Mesothelial cell of epicardium (in vitro differentiated cells): ENCODE measurements around the gene SPTLC2. TPM values are rescaled to one million over a fixed set of nuclear protein-coding genes. Genes with fewer than 3 reads are reported as not detected.

Experiments used
- DNase-seq, 2 experiments: peaks; one replicate each; pipeline ENCODE4 v3.0.0; 2021; ENCODE audit warnings: low spot score in 2 of 2; ENCODE audit not compliant: unreplicated experiment in 2 of 2
- H3K27ac Mint-ChIP-seq: 2 replicates; pipeline ENCODE4 v1.8.0; 2021; ENCODE audit warnings: mixed read lengths
- H3K27me3 Mint-ChIP-seq: 2 replicates; pipeline ENCODE4 v1.8.0; 2021; ENCODE audit warnings: low read depth, mixed read lengths
- H3K36me3 Mint-ChIP-seq: 2 replicates; pipeline ENCODE4 v1.8.0; 2021; ENCODE audit warnings: mixed read lengths
- H3K4me1 Mint-ChIP-seq: 2 replicates; pipeline ENCODE4 v1.8.0; 2021; ENCODE audit warnings: mixed read lengths
- H3K4me3 Mint-ChIP-seq: 2 replicates; pipeline ENCODE4 v1.8.0; 2021; ENCODE audit warnings: mild to moderate bottlenecking, moderate library complexity, mixed read lengths
- H3K9me3 Mint-ChIP-seq: 2 replicates; pipeline ENCODE4 v1.8.0; 2021; ENCODE audit warnings: mixed read lengths
- total RNA-seq: library from RNA; stranded (reverse); gene quantifications from 3 replicates; pipeline ENCODE4 v1.2.1, GENCODE V29; 2021
- TF ChIP-seq, protein P1 (sequence below): fragments of 200-600 bp; sonication (generic); IDR thresholded peaks from one replicate; pipeline ENCODE4 v1.5.0; 2021; ENCODE audit warnings: antibody characterized with exemption; ENCODE audit not compliant: unreplicated experiment

The SPTLC2 gene
- total RNA-seq, 1 donor from 2014 or later: 36.6 TPM

DNA sequence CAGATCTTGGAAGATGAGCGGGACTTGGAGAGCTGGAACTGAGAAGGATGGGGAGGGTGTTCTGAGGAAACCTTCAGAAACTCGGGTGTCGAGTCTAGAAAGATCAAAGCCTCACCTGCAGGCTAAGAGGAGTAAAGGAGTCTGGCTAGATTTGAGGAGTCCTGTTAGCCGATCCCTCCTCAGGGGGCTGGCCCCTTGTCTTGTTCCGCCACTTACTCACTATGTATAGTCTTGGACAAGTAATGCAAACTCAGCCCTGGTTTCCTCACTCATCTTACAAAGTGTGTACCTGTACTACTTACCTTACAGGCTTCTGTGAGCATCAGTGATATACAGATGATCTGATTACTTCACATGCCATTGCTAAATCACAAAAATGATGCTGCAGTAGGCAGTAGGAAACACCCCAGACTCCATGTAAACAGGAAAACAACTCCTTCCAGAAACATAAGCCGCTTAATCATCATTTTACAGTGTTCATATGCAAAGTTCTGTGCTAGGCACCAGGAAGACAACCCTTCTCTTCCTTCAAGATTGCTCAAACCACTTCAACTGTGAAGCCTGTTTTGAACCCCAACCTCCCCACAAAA, 2.0 kb upstream of the SPTLC2 start:
- Mint-ChIP-seq H3K4me3 (no peak overlapping the region), H3K9me3 (no peaks in the 10 kb centered on the region), H3K4me1 (peaks cover 21% of the 10 kb centered on the region), H3K36me3 (no peaks in the 10 kb centered on the region), H3K27me3 (peaks cover 11% of the 10 kb centered on the region), H3K27ac (no peak overlapping the region)
- TF ChIP-seq, protein P1, sequence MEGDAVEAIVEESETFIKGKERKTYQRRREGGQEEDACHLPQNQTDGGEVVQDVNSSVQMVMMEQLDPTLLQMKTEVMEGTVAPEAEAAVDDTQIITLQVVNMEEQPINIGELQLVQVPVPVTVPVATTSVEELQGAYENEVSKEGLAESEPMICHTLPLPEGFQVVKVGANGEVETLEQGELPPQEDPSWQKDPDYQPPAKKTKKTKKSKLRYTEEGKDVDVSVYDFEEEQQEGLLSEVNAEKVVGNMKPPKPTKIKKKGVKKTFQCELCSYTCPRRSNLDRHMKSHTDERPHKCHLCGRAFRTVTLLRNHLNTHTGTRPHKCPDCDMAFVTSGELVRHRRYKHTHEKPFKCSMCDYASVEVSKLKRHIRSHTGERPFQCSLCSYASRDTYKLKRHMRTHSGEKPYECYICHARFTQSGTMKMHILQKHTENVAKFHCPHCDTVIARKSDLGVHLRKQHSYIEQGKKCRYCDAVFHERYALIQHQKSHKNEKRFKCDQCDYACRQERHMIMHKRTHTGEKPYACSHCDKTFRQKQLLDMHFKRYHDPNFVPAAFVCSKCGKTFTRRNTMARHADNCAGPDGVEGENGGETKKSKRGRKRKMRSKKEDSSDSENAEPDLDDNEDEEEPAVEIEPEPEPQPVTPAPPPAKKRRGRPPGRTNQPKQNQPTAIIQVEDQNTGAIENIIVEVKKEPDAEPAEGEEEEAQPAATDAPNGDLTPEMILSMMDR: no peak
- no peak for DNase-seq

DNA sequence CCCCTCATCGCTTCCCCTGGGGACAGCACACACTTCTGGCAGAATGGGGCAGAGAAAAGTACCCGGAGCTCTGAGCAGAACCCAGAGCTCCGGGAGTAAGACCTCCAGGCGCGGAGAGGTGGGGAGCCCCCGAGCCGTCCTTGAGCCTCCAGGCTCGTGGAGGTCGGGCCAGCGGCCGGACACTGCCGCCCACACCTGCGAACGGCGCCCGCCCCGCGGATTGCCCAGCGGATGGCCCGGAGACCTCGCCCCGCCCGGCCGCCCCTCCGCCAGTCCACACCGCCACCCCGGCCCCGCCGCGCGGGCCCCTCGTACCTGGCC, 344 bp downstream of the SPTLC2 start:
- Mint-ChIP-seq H3K4me1 (peaks cover 37% of the 10 kb centered on the region), H3K4me3 (peak overlapping the region; percentile 93), H3K9me3 (no peaks in the 10 kb centered on the region), H3K27me3 (peaks cover 7% of the 10 kb centered on the region), H3K27ac (peak overlapping the region; percentile 81), H3K36me3 (no peaks in the 10 kb centered on the region)
- TF ChIP-seq, protein P1: no peak
- no peak for DNase-seq

DNA sequence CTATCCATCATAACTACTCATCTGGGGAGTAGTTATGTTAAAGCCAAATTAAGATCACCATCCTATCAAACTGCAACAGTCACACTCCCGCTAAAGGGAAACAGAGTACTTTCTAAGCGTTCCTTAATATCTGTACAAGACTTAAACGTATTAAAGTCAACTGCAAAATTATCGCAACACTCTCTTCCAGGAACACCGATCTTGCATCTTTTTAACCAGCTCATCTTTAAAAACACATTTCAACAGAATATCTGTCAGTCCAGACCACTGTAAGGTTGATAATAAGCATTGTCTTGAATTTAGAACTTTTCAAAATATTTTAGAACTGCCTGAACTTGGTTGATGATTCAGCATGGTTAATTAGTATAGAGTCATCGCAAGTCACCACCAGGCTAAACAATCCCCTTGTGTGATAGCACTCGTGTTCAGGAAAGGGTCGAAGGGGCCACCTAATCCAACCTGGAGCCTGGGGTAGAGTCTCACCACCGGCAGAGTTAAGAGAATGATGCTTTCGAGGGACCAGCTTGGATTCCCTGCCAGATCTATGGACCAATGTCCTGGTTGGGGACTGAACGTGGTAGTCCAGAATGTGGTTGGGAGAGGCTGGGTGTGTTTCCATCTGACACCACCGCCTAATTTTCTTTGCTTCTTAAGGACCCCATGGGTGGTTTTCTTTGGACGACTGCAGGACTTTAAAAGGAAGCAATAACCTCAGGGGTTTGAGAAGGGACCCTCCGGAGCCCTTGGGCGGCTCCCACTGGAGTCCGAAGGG, 890 bp downstream of the SPTLC2 start:
- peaks cover 37% of the 10 kb centered on the region for H3K4me1 Mint-ChIP-seq
- no peaks in the 10 kb centered on the region for H3K36me3 Mint-ChIP-seq
- peak overlapping the region; percentile 81 for H3K27ac Mint-ChIP-seq
- peaks cover 6% of the 10 kb centered on the region for H3K27me3 Mint-ChIP-seq
- H3K9me3 Mint-ChIP-seq: no peaks in the 10 kb centered on the region
- TF ChIP-seq, protein P1: no peak
- no peak for DNase-seq
- H3K4me3 Mint-ChIP-seq: peak overlapping the region; percentile 89

DNA sequence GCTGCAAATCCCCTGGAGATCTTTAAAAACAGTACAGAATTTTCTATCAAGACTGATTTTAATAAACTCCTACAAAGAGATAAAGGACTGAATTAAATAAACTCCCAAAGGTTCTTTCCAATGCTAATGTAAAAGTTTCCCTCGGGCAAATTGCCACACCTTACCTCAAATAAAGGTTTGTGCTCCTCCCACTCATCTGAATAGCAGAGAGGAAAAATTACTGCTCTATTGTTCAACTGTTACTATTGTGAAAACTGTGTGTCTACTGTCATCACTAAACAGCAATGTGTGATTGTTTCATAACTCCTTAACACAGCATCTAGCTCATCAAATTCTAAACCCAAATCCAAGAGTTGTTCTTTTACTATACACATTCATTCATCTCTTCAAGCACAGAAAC, 3.2 kb downstream of the SPTLC2 start:
- TF ChIP-seq, protein P1: no peak
- Mint-ChIP-seq H3K27ac (no peak overlapping the region), H3K4me1 (peaks cover 37% of the 10 kb centered on the region), H3K4me3 (no peak overlapping the region), H3K36me3 (no peaks in the 10 kb centered on the region), H3K27me3 (peaks cover 3% of the 10 kb centered on the region), H3K9me3 (no peaks in the 10 kb centered on the region)
- no peak for DNase-seq

DNA sequence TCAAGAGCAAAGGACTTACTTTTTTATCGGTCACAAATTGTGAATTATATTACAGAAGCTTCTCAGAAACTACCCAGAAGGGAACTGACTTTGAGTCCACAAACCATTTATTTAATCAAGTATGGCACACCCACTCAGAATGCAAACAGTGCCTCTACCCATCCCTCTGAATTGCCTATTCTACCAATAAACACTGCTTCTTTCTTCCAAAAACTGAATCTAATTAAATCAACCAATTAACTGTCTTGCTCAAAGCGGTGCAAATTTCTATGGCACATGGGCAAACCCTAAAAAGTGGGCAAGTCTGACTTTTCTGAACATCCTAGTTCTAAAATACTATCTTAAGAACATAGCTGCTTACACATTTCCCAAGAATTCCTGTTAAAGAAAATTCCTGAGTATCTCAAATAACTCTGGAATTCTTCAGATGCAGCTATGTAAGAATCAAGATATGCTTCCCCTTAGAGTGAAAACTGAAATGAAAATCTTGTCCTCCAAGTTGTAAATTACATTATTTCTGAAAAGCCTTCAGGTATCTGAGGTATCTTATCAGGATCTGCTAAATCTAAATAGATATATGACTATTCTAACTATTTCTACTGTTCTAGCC, 4.3 kb downstream of the SPTLC2 start:
- TF ChIP-seq, protein P1: no peak
- Mint-ChIP-seq H3K4me1 (peaks cover 37% of the 10 kb centered on the region), H3K9me3 (no peaks in the 10 kb centered on the region), H3K27me3 (no peaks in the 10 kb centered on the region), H3K36me3 (no peaks in the 10 kb centered on the region), H3K4me3 (no peak overlapping the region), H3K27ac (peak overlapping the region; percentile 60)
- no peak for DNase-seq
